Large intestine (tissue), 3 donors: Measurements from ENCODE around the gene TGM1. TPM values are rescaled to one million over a fixed set of nuclear protein-coding genes. Genes with fewer than 3 reads are reported as not detected.

Experiments used
- DNase-seq, 2 donors: peaks; one replicate each; pipeline versions ENCODE4 v3.0.0 to v3.0.0-alpha.2; 2013
- H3K27ac ChIP-seq: one replicate; pipeline ENCODE4 v1.5.1; 2013; ENCODE audit warnings: low read length
- H3K27me3 ChIP-seq: 2 replicates; pipeline ENCODE4 v1.6.1; 2013; ENCODE audit warnings: low read length; ENCODE audit not compliant: control insufficient read depth, insufficient read depth
- H3K36me3 ChIP-seq: 2 replicates; pipeline ENCODE4 v1.6.1; 2013; ENCODE audit warnings: low read length; ENCODE audit not compliant: control insufficient read depth, insufficient read depth
- H3K4me1 ChIP-seq: one replicate; pipeline ENCODE4 v1.6.1; 2013; ENCODE audit warnings: low read length; ENCODE audit not compliant: control insufficient read depth, insufficient read depth
- H3K4me3 ChIP-seq: one replicate; pipeline ENCODE4 v1.5.1; 2013; ENCODE audit warnings: low read length
- H3K9me3 ChIP-seq: one replicate; pipeline ENCODE4 v1.6.1; 2013; ENCODE audit warnings: mild to moderate bottlenecking, low read depth, low read length, moderate library complexity; ENCODE audit not compliant: control insufficient read depth
- WGBS: methylation state at CpG from one replicate; pipeline ENCODE4 v1.1.5; 2013; ENCODE audit warnings: low lambda C conversion rate; ENCODE audit not compliant: insufficient coverage; 5-methylcytosine and 5-hydroxymethylcytosine counted together
- polyA plus RNA-seq: library from polyadenylated mRNA; unstranded; fragments of 120-200 nt; gene quantifications from one replicate; pipeline ENCODE4 v1.2.1, GENCODE V29; 2013

Gene TGM1
- polyA plus RNA-seq, 1 donor = 8.6 TPM

DNA sequence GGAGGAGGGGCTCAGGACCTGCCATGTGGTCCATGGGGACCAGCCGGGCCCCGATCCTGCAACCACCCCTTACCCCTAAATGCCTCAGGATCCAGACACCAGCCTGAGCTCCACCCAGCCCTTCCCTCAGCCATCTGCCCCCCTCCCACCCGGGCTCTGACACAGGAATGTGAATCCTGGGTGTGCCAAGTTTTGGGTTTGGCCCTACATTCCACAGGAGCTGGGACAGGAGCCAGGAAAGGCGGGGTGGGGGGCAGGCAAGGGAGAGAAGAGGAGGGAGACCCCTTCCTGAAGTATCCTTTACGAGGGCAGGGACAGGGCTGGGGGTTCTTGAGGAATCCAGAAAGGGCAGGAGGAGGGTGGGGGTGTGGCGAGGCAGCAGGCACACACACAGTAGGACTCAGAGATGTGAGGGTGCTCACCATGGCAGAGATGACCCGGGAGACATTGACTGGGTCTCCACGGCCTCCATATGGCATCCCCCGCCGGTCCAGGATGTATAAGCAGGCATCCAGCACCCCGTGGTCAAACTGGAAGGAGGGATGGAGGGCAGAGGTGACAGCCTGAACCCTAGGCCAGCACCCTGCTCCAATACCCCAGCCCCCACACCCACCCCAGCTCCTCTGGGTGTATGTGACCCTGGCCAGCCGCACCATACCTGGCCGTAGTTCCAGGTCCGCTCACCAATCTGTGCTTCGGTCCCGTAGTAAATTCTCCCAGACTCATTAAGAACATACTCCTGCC is 3.5 kb downstream of the TGM1 start:
- 94% methylated on average over 3 of the region's 16 CpGs for WGBS
- H3K4me3 ChIP-seq = no peak overlapping the region
- H3K9me3 ChIP-seq = no peaks in the 10 kb centered on the region
- H3K27ac ChIP-seq = no peak overlapping the region
- H3K27me3 ChIP-seq = no peaks in the 10 kb centered on the region
- H3K36me3 ChIP-seq = peaks cover 3% of the 10 kb centered on the region
- no peaks in the 10 kb centered on the region for H3K4me1 ChIP-seq
- no peak for DNase-seq

DNA sequence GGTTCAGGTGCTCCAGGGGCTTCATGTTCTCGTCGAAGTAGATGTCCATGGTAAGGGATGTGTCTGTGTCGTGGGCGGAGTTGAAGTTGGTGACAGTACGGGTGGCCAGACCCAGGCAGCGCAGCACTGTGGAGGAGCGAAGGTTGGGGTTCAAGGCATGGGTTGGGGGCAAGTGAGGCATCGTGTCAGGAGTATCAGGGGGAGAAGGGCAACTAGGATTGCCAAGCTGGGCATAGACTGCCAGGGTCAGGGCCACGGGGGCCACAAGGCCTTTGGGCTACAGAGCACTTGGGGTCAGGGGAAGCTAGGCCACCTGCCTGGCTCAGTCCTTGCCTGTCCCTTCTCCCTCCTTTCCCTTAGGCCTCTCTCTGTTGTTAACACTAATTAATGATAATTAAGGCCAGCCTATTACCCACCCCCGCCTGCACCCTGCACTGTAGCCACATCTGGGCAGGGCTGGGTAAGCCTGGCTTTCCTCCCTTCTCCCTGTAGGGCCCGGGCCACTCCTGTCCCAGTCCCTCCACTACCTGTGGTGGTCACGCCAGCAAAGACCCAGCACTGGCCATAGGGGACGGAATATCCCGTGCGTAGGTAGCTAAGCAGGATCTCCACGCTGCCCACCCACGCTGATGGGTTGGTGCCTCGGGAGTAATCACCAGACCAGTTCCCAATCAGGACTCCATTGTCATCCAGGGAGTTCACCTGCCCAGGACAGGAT is 4.3 kb downstream of the TGM1 start:
- Histone ChIP-seq H3K4me3 (no peak overlapping the region), H3K27me3 (no peaks in the 10 kb centered on the region), H3K4me1 (no peaks in the 10 kb centered on the region), H3K9me3 (no peaks in the 10 kb centered on the region), H3K36me3 (peaks cover 5% of the 10 kb centered on the region), H3K27ac (no peak overlapping the region)
- no CpG with 5 or more reads among the region's 18 CpGs for whole genome bisulfite sequencing
- no peak for DNase-seq

DNA sequence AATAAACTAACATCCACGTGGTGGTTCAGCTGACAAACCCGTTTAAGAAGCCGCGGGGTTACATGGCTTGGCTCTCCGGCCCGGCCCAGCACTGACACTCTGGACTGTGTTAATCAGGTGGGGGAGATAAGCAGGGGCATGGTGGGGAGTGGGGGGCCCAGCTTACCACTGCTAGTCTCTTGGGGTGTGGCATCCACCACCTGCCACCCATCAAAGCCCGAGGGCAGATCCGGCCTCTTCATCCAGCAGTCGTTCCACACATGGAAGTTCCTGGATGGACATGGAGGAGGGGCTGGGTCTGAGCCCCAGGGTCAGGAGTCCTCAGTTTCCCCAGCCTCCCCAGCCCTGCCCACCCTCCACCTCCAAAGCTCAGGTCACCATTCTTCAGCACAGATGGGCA is 4.9 kb downstream of the TGM1 start:
- WGBS = no CpG with 5 or more reads among the region's 9 CpGs
- Histone ChIP-seq H3K4me1 (no peaks in the 10 kb centered on the region), H3K27ac (no peak overlapping the region), H3K9me3 (no peaks in the 10 kb centered on the region), H3K4me3 (no peak overlapping the region), H3K27me3 (no peaks in the 10 kb centered on the region), H3K36me3 (peaks cover 5% of the 10 kb centered on the region)
- peak in 1 of 2 donors; percentile 42 for DNase-seq

DNA sequence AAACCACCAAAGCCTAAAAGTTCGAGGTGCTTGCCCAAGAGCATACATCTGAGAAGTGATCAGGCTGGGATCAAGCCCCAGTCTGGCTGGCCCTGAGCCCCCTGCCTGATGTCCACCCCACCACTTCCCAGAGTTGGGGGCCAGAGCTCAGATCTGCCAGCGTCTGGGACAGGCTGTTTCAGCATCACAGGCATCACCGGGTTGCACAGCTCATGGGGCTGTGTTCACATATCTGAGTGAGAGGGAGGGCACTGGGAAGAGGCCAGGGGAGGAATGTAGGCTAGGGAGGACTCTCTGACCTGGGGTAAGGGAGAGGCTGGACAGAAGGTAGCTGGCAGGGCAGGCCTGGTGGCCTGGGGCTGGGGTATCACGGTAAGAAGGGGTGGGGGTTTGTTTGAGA is 6.0 kb downstream of the TGM1 start:
- Histone ChIP-seq H3K27ac (no peak overlapping the region), H3K36me3 (peaks cover 5% of the 10 kb centered on the region), H3K4me3 (no peak overlapping the region), H3K27me3 (no peaks in the 10 kb centered on the region), H3K4me1 (peaks cover 11% of the 10 kb centered on the region), H3K9me3 (no peaks in the 10 kb centered on the region)
- no peak for DNase-seq
- WGBS = no CpG with 5 or more reads among the region's 4 CpGs

DNA sequence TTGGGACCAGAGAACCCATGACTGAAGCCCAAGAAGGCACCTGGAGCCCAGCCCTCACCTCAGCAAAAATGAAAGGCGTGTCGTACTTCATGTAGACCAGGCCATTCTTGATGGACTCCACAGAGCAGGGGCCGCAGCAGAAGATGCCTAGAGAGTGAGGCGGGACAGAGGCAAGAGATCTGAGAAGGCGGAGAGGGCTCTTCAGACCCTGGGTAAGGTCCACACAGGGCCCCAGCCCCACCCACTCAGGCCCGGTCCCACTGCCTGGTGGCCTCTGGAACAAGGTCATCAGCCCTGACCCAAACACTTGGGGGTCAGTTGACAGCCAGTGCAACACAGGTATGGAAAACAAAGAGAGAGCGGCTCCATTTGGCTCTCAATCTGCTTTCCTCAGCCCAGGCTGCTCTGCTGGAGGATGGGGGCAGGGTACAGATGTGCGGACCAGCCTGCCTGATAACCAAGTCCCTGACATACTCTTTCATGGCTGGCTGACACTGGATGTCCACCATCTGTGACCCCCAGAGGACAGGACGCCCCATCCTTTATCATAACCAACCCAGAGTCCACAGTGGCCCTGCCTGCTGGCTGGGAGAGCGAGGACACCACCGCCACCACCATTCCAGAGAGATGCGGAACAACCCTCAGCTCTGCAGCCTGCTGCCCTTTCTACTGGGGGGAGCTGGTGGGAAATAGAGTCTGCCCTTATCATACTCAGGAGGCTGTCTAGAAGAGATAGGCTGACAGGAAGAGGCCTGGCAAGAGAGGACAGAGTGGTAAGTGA is 6.9 kb downstream of the TGM1 start:
- H3K36me3 ChIP-seq = peaks cover 5% of the 10 kb centered on the region
- no peaks in the 10 kb centered on the region for H3K9me3 ChIP-seq
- no peak overlapping the region for H3K27ac ChIP-seq
- no peak overlapping the region for H3K4me3 ChIP-seq
- peaks cover 12% of the 10 kb centered on the region for H3K4me1 ChIP-seq
- peak in 1 of 2 donors; percentile 42 for DNase-seq
- no peaks in the 10 kb centered on the region for H3K27me3 ChIP-seq
- WGBS = no CpG with 5 or more reads among the region's 12 CpGs

DNA sequence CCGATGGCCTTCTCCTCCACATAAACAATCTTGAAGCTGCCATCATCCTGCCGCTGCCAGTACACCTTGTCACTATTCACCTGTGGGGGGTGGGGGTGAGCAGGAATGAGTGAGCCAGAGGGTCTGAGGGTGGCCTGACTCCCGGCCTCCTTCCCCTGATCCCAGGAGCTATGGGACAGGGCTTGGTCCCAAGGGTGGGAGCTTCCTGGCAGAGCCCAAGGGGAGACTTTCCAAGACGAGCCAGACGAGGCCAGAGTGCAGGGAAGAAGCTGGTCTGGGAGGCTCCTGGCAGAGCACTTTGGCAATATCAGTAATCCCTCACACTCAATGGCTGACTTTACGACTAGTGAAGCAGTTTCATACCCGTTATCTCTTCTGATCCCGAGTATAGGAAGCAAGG is 7.5 kb downstream of the TGM1 start:
- Histone ChIP-seq H3K36me3 (peaks cover 5% of the 10 kb centered on the region), H3K27me3 (no peaks in the 10 kb centered on the region), H3K4me1 (peaks cover 12% of the 10 kb centered on the region), H3K9me3 (no peaks in the 10 kb centered on the region), H3K27ac (no peak overlapping the region), H3K4me3 (no peak overlapping the region)
- no CpG with 5 or more reads among the region's 8 CpGs for WGBS
- no peak for DNase-seq

DNA sequence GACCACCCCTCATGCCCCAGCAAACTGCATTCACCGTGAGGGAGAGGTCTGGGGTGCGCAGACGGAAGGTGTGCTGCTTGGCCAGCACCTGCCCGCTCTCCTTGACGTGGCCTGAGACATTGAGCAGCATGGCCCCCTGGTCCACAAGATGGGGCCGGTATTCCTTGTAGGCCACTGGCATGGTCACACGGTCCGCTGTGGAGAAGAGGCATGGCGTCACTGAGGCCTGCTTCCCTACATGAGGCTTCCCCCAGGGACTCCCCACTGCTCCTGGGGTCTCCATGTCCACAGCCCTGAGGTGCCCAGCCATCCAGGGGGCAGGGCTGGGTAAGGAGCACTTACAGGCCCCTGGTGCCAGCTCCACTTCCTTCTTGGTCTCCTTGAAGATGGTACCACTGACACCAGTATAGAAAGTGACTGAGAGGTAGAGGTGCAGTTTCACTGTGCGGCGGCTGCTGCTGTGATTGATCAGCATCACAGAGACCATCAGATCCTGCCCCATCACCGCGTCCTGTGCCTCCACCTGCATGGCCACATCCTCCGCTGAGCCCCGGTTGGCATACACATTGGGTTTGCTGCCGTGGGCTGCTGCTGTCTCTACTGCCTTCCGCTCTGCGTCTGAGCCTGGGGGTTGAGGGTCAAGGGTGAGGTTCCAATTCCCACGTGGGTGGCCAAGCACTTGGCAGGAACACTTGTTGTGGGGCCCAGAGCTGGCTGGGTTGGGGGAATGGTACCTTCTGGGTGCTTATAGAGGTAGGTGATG is 8.2 kb downstream of the TGM1 start:
- H3K36me3 ChIP-seq = peaks cover 5% of the 10 kb centered on the region
- peaks cover 12% of the 10 kb centered on the region for H3K4me1 ChIP-seq
- no peak overlapping the region for H3K27ac ChIP-seq
- H3K9me3 ChIP-seq = no peaks in the 10 kb centered on the region
- no peak overlapping the region for H3K4me3 ChIP-seq
- no peak for DNase-seq
- no peaks in the 10 kb centered on the region for H3K27me3 ChIP-seq
- no CpG with 5 or more reads among the region's 19 CpGs for WGBS

DNA sequence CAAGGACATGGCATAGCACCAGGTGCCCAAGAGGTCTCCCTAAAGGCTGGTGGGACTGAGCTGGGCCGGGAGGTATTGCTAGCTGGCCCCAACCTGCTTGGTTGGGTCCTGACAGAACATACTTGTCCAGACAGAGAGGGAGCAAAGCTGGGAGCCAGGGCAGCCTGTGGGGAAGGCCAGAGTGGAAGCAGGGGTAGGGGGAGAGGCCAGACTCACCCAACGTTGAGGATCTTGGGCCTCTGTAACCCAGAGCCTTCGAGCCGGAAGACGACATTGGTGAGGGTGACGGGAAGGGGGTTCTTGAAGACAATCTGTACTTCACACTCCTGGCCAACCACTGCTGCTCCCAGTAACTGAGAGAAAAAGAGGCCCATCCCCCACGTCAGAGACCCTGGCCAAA is 9.0 kb downstream of the TGM1 start:
- no peak overlapping the region for H3K4me3 ChIP-seq
- DNase-seq = no peak
- H3K36me3 ChIP-seq = peaks cover 5% of the 10 kb centered on the region
- H3K27me3 ChIP-seq = no peaks in the 10 kb centered on the region
- WGBS = no CpG with 5 or more reads among the region's 7 CpGs
- H3K9me3 ChIP-seq = no peaks in the 10 kb centered on the region
- peaks cover 12% of the 10 kb centered on the region for H3K4me1 ChIP-seq
- no peak overlapping the region for H3K27ac ChIP-seq

DNA sequence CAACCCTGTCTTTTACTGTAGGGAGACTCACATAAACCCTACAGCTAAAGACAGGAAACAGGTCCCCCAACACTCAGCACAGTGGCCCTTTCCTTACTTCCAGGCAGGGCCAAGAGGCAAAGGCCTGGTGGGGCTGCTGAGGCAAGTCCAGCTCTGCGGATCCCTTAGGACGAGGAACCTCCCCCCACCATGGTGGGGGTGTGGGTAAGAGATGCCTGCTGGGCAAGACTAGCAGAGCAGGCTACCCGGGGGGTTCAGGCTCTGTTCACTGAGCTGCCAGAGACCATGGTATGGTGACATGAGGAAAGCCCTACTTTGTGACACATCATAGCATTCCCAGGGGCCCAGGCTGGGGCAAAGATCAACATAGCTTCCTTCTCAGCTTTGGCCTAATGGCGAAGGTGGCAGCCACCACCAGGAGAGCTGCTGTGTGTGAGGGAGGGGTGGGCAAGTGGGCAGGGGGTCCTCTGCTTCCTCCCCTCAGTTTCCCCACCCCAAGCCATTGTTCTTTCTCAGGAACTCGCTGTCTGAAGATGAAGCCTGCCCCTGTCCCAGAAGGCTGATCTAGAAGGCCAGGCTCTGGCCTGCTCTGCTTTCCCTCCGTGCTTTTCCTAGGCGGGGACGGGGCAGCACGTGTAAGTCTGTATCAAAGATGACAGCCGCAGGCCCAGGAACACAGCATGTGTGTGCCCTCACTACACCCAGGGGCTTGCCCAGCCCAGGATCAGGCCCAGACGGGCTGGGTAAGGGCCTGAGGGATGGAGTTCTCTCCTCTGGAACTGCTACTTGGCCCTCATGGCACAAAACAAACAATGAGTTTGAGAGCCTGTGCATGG is 10.5 kb downstream of the TGM1 start:
- peaks cover 12% of the 10 kb centered on the region for H3K4me1 ChIP-seq
- H3K27me3 ChIP-seq = no peaks in the 10 kb centered on the region
- H3K4me3 ChIP-seq = no peak overlapping the region
- no peaks in the 10 kb centered on the region for H3K9me3 ChIP-seq
- no peak overlapping the region for H3K27ac ChIP-seq
- H3K36me3 ChIP-seq = peaks cover 5% of the 10 kb centered on the region
- peak; percentile 55 to 75 for DNase-seq
- no CpG with 5 or more reads among the region's 11 CpGs for WGBS
